ENCODE data around the gene ATP5IF1. TPM values are rescaled to one million over a fixed set of nuclear protein-coding genes. Genes with fewer than 3 reads are reported as not detected.

Gene ATP5IF1
- polyA plus RNA-seq, 1 of the 3 experiments (the other 2 are of a cell fraction), result 594 TPM

DNA sequence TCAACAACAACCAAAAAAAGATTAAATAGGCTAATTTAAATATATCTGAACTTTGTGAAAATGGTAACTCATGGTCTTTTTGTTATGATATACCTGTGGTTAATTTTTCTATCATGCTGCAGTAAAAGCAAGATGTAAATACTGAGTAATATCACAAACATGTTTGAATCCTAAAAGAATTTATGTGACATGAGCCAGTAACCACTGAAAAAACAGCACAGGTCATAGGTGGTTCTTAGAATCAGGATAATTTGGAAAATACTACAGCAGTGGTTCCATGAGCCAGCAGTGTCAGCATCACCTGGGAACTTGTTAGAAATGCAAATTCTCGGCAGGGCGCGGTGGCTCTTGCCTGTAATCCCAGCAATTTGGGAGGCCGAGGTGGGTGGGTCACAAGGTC, 4.1 kb downstream of the ATP5IF1 start:
- H3K27ac ChIP-seq (ENCODE audit: low read depth in 2 of 2, low read length in 1 of 2), result no peak overlapping the region

DNA sequence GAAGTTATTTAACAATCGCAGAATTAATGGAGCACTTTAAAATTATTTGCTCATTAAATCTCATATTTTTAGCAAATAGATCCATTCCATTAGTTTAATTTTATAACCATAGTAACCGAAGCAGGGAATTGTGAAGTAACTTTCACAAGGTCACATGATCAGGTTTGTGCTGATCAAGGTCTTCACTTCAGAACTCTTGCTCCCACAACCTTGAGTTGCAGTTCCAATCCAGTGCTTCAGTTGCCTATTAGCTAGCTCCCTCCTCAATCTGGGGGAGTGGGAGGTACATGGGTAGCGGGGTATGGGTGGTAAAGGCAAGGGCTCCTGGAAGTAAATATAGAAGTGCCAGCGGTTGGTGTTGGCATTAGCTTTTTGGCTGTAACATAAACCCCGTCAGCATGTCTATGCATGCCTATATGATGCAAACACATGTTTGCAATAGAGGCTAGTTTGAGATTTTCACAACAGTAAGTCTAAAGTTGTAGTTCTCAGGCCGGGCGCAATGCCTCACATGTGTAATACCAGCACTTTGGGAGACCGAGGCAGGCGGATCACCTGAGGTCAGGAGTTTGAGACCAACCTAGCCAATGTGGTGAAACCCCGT, 5.8 kb downstream of the ATP5IF1 start:
- Histone ChIP-seq H3K9me3 (no peaks in the 10 kb centered on the region), H2AFZ (ENCODE audit: low read depth) (no peak overlapping the region), H3K27ac (ENCODE audit: low read depth in 2 of 2, low read length in 1 of 2) (no peak overlapping the region), H3K4me3 (ENCODE audit: low read depth in 2 of 2, low read length in 1 of 2) (no peak overlapping the region), H3K4me1 (ENCODE audit: control insufficient read depth in 1 of 2, insufficient read depth in 2 of 2, low read depth in 1 of 2, low read length in 1 of 2) (peaks cover 6% of the 10 kb centered on the region in 2 experiments; a peak in 3 of 4 replicates), H3K27me3 (ENCODE audit: insufficient read depth) (no peaks in the 10 kb centered on the region), H3K36me3 (replicated peaks in 1 of 2; ENCODE audit: control insufficient read depth in 1 of 2, insufficient read depth in 2 of 2, low read length in 1 of 2) (peaks cover 4 to 9% of the 10 kb centered on the region in 2 experiments), H3K9me2 (no peaks in the 10 kb centered on the region), H3K9ac (no peak overlapping the region), H4K20me1 (ENCODE audit: insufficient read depth) (no peaks in the 10 kb centered on the region), H3F3A (replicated peaks; ENCODE audit: insufficient read depth) (peaks cover 22% of the 10 kb centered on the region), H3K4me2 (no peak overlapping the region), H3K79me2 (ENCODE audit: insufficient read depth) (peaks cover 20% of the 10 kb centered on the region)
- CTCF ChIA-PET, result no interaction called here
- POLR2A ChIA-PET, result no interaction called here
- TF ChIP-seq CTCF (IDR thresholded peaks at IDR 0.05), result no peak
- TF ChIP-seq, protein P1, sequence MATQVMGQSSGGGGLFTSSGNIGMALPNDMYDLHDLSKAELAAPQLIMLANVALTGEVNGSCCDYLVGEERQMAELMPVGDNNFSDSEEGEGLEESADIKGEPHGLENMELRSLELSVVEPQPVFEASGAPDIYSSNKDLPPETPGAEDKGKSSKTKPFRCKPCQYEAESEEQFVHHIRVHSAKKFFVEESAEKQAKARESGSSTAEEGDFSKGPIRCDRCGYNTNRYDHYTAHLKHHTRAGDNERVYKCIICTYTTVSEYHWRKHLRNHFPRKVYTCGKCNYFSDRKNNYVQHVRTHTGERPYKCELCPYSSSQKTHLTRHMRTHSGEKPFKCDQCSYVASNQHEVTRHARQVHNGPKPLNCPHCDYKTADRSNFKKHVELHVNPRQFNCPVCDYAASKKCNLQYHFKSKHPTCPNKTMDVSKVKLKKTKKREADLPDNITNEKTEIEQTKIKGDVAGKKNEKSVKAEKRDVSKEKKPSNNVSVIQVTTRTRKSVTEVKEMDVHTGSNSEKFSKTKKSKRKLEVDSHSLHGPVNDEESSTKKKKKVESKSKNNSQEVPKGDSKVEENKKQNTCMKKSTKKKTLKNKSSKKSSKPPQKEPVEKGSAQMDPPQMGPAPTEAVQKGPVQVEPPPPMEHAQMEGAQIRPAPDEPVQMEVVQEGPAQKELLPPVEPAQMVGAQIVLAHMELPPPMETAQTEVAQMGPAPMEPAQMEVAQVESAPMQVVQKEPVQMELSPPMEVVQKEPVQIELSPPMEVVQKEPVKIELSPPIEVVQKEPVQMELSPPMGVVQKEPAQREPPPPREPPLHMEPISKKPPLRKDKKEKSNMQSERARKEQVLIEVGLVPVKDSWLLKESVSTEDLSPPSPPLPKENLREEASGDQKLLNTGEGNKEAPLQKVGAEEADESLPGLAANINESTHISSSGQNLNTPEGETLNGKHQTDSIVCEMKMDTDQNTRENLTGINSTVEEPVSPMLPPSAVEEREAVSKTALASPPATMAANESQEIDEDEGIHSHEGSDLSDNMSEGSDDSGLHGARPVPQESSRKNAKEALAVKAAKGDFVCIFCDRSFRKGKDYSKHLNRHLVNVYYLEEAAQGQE (IDR thresholded peaks at IDR 0.05; ENCODE audit: low read depth, low read length), result no peak
- TF ChIP-seq USF1 (IDR thresholded peaks at IDR 0.05; ENCODE audit: borderline replicate concordance, low read depth), result no peak
- TF ChIP-seq FOSL2 (IDR thresholded peaks at IDR 0.05; ENCODE audit: borderline replicate concordance, low read depth), result no peak
- no peak for TF ChIP-seq ELF1 (IDR thresholded peaks at IDR 0.05)
- no peak for TF ChIP-seq TAF1 (IDR thresholded peaks at IDR 0.05; ENCODE audit: borderline replicate concordance, low read depth, low read length)
- TF ChIP-seq, protein P2, sequence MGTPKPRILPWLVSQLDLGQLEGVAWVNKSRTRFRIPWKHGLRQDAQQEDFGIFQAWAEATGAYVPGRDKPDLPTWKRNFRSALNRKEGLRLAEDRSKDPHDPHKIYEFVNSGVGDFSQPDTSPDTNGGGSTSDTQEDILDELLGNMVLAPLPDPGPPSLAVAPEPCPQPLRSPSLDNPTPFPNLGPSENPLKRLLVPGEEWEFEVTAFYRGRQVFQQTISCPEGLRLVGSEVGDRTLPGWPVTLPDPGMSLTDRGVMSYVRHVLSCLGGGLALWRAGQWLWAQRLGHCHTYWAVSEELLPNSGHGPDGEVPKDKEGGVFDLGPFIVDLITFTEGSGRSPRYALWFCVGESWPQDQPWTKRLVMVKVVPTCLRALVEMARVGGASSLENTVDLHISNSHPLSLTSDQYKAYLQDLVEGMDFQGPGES (IDR thresholded peaks at IDR 0.05; ENCODE audit: low read depth, low read length), result no peak
- TF ChIP-seq MXI1 (IDR thresholded peaks at IDR 0.05; ENCODE audit: low read depth, low read length), result no peak
- 98% methylated on average over 10 of the region's 10 CpGs for WGBS (ENCODE audit: low lambda C conversion rate)
- no peak for DNase-seq

More for the DNA sequence above, 4.1 kb downstream of the ATP5IF1 start:
- DNase-seq, result no peak
- H3K9me2 ChIP-seq, result no peaks in the 10 kb centered on the region
- no peak overlapping the region for H2AFZ ChIP-seq (ENCODE audit: low read depth)
- no peaks in the 10 kb centered on the region for H4K20me1 ChIP-seq (ENCODE audit: insufficient read depth)
- H3F3A ChIP-seq (replicated peaks; ENCODE audit: insufficient read depth), result peaks cover 22% of the 10 kb centered on the region
- peaks cover 6 to 9% of the 10 kb centered on the region in 2 experiments; a peak in 3 of 4 replicates for H3K4me1 ChIP-seq (ENCODE audit: control insufficient read depth in 1 of 2, insufficient read depth in 2 of 2, low read depth in 1 of 2, low read length in 1 of 2)
- H3K36me3 ChIP-seq (replicated peaks in 1 of 2; ENCODE audit: control insufficient read depth in 1 of 2, insufficient read depth in 2 of 2, low read length in 1 of 2), result peaks cover 4 to 9% of the 10 kb centered on the region in 2 experiments
- ChIA-PET POLR2A (no interaction called here), CTCF (no interaction called here)
- H3K27me3 ChIP-seq (ENCODE audit: insufficient read depth), result no peaks in the 10 kb centered on the region
- no peak overlapping the region for H3K4me3 ChIP-seq (ENCODE audit: low read depth in 2 of 2, low read length in 1 of 2)
- peaks cover 25% of the 10 kb centered on the region for H3K79me2 ChIP-seq (ENCODE audit: insufficient read depth)
- H3K4me2 ChIP-seq, result no peak overlapping the region
- TF ChIP-seq MEF2A (IDR thresholded peaks at IDR 0.05; ENCODE audit: borderline replicate concordance, low read depth), result no peak
- TF ChIP-seq RFX5 (IDR thresholded peaks at IDR 0.05; ENCODE audit: low read length), result no peak
- TF ChIP-seq MXI1 (IDR thresholded peaks at IDR 0.05; ENCODE audit: low read depth, low read length), result no peak
- no peak for TF ChIP-seq SMC3 (IDR thresholded peaks at IDR 0.05; ENCODE audit: low read depth, low read length)
- TF ChIP-seq TEAD4 (IDR thresholded peaks at IDR 0.05; ENCODE audit: borderline replicate concordance, insufficient read depth), result no peak
- no peak for TF ChIP-seq NRF1 (IDR thresholded peaks at IDR 0.05; ENCODE audit: low read depth, low read length)
- TF ChIP-seq YY1 (IDR thresholded peaks at IDR 0.05; ENCODE audit: low read depth), result no peak
- TF ChIP-seq RCOR1 (IDR thresholded peaks at IDR 0.05; ENCODE audit: low read length), result no peak
- TF ChIP-seq TAF1 (IDR thresholded peaks at IDR 0.05; ENCODE audit: borderline replicate concordance, low read depth, low read length), result no peak
- TF ChIP-seq GABPA (IDR thresholded peaks at IDR 0.05; ENCODE audit: low read depth), result no peak
- no peak for TF ChIP-seq FOXM1 (IDR thresholded peaks at IDR 0.05; ENCODE audit: low read depth)
- TF ChIP-seq PBX3 (IDR thresholded peaks at IDR 0.05), result no peak
- no peak for TF ChIP-seq EP300 (IDR thresholded peaks at IDR 0.05; ENCODE audit: borderline replicate concordance in 1 of 2, low read depth in 1 of 2, low read length in 1 of 2)
- no peak overlapping the region for H3K9ac ChIP-seq
- 100% methylated on average over 4 of the region's 4 CpGs for WGBS (ENCODE audit: low lambda C conversion rate)
- no peaks in the 10 kb centered on the region for H3K9me3 ChIP-seq

Data from SK-N-SH (cell line).